NB4 (cell line): ENCODE measurements around the gene SPOCK2.

ENCODE experiments used
- DNase-seq: peaks from one replicate; pipeline ENCODE4 v3.0.0; 2010; ENCODE audit warnings: low read depth
- H3K4me3 ChIP-seq: one replicate; pipeline ENCODE4 v1.5.1; 2011; ENCODE audit warnings: mild to moderate bottlenecking, low read depth, low read length, moderate library complexity
- MYC ChIP-seq: IDR thresholded peaks from 2 replicates; pipeline ENCODE4 v1.6.1; 2011; ENCODE audit warnings: low read depth, low read length
- POLR2A ChIP-seq: IDR thresholded peaks from 2 replicates; pipeline ENCODE4 v1.6.1; 2011; ENCODE audit warnings: mild to moderate bottlenecking; ENCODE audit not compliant: insufficient read length; ENCODE audit errors: extremely low read depth
- TF ChIP-seq, protein P1 (sequence below): IDR thresholded peaks from 2 replicates; pipeline ENCODE4 v1.6.1; 2011; ENCODE audit warnings: low read depth, low read length
- TF ChIP-seq, protein P2 (sequence below): IDR thresholded peaks from one replicate; pipeline ENCODE4 v1.5.1; 2012; ENCODE audit warnings: low read depth, low read length

The SPOCK2 gene

DNA sequence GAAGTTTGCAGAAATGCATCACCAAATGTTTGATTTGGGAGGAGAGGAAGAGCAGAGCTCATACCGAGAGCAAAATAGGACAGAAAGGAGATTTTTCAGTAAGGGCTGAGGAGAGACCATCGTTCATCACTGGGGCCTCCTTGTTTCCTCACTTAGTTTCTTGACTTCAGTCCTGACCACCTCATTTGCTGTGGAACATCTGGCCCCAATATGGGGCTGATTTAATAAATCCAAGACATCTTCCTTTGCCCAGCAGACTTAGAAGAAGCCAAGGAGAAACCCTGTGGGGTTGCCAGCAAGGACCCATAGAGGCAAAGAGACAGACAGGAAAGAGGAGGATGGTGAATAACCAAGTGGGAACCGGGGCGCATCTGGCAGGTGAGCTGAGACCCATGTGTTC lies 63.8 kb downstream of the SPOCK2 start:
- H3K4me3 ChIP-seq = no peak overlapping the region
- DNase-seq = no peak
- TF ChIP-seq, protein P1, sequence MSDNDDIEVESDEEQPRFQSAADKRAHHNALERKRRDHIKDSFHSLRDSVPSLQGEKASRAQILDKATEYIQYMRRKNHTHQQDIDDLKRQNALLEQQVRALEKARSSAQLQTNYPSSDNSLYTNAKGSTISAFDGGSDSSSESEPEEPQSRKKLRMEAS = no peak
- no peak for TF ChIP-seq MYC
- TF ChIP-seq, protein P2, sequence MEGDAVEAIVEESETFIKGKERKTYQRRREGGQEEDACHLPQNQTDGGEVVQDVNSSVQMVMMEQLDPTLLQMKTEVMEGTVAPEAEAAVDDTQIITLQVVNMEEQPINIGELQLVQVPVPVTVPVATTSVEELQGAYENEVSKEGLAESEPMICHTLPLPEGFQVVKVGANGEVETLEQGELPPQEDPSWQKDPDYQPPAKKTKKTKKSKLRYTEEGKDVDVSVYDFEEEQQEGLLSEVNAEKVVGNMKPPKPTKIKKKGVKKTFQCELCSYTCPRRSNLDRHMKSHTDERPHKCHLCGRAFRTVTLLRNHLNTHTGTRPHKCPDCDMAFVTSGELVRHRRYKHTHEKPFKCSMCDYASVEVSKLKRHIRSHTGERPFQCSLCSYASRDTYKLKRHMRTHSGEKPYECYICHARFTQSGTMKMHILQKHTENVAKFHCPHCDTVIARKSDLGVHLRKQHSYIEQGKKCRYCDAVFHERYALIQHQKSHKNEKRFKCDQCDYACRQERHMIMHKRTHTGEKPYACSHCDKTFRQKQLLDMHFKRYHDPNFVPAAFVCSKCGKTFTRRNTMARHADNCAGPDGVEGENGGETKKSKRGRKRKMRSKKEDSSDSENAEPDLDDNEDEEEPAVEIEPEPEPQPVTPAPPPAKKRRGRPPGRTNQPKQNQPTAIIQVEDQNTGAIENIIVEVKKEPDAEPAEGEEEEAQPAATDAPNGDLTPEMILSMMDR = no peak
- no peak for TF ChIP-seq POLR2A

DNA sequence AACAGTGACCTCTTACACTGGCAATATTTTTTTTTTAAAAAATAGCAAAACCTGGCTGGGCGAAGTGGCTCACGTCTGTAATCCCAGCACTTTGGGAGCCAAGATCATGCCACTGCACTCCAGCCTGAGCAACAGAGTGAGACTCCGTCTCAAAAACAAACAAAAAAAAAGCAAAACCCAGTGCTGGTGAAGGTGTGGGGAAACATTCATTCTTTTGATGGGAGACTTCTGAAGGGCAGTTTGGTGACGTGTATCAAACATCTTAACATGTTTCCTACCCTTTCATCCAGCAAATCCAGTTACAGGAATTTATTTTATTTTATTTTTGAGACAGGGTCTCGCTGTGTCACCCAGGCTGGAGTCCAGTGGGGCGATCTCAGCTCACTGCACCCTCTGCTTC lies 66.1 kb downstream of the SPOCK2 start:
- no peak for DNase-seq
- TF ChIP-seq, protein P1 = no peak
- no peak for TF ChIP-seq MYC
- TF ChIP-seq, protein P2 = no peak
- TF ChIP-seq POLR2A = no peak
- H3K4me3 ChIP-seq = no peak overlapping the region

DNA sequence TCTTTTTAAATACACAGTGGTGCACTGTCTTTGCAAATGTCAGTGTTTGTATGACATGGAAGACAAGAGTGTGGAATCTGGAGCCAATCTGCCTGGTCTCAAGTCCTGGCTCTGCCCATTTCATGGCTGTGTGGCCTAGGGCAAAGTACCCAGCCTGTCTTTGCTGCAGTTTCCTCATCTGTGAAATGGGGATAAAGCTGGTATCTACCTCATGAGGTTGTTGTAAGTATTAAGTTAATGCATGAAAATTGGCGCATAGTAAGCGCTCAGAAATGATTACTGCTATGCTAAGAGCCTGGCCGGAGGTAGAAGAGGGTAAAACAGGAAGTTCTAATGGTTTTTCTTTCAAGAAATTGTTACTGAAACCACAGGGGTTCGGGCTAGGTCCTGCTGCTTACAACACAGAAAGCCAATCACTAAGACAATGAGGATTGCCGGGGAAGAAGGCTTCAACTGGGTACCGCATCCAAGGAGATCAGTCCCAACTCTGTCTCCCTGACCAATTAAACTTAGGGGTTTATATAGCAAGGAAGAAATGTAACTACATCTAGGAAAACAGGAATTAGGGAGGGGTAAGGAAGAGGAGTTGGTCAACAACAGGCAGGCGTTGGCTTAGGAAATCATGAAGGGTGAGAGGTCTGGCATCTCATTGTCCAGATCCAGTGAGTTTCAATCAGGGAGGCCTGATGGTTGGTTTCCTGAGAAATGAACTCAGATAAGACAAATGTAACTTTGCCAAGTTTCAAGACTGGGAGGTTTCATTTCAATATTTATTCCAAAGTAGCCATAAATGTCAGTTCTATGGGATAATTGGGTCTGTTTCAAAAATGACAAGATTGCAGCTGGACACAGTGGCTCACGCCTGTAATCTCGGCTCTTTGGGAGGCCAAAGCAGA lies 67.2 kb downstream of the SPOCK2 start:
- TF ChIP-seq, protein P2 = no peak
- TF ChIP-seq POLR2A (no peak), MYC (no peak)
- TF ChIP-seq, protein P1 = no peak
- H3K4me3 ChIP-seq = no peak overlapping the region
- DNase-seq = peak; percentile 69

DNA sequence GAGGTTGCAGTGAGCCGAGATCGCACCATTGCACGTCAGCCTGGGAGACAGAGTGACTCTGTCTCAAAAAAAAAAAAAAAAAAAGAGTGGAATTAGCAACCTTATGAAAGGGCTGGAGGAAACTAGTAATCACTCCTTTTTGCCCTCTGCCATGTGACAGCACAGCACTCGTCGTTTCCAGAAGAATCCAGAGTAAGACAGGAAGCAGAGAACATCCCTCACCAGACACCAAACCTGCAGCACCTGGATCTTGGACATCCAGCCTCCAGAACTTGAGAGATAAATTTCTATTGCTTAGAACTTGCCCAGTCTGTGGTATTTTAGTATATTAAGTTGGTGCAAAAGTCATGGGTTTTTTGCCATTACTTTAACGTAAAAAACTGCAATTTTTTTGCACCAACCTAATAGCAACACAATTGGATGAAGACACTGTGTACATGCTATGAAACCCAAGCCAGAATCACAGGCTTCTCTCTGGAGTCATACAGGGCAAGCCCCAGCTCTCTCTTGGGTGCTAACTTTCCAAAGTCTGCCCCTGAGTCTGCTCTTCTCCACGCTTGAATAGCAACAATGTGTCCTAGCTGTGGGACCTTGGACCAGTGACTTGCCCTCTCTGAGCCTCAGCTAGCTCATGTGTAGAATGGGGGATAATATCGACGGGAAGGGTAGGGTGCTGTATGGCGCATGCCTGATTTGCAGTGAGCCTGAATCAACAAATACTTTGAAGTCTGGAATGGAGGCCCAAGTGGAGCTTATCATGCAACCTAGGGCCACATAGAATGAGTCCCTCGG lies 69.1 kb downstream of the SPOCK2 start:
- no peak overlapping the region for H3K4me3 ChIP-seq
- no peak for DNase-seq
- TF ChIP-seq, protein P2 = no peak
- no peak for TF ChIP-seq MYC
- no peak for TF ChIP-seq POLR2A
- TF ChIP-seq, protein P1 = no peak

DNA sequence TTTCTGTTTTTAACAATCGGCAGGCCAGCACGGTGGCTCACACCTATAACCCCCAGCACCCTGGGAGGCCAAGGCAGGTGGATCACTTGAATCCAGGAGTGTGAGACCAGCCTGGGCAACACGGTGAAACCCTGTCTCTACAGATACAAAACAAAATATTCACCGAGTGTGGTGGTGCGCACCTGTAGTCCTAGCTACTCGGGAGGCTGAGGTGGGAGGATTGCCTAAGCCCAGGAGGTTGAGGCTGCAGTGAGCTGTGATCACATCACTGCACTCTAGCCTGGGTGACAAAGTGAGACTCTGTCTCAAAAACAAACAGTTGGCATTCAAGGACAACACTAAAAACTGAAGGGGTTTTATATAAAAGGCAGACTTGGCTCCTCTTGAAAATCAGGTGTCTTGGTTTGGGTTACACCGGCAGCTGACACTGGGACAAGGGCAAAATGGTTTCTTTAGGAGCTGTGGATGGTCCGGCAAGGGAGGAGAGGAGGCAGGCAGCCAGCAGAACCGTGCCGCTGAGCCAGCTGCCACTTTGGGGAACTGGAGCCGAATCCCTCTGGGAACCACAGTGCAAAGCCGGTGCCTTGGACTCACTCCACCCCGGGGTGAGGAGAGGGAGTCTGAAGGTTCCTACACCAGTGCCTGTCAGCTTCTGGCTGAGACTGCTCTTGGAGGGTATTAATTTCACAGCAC lies 71.6 kb downstream of the SPOCK2 start:
- TF ChIP-seq, protein P1 = no peak
- TF ChIP-seq, protein P2 = no peak
- no peak for TF ChIP-seq POLR2A
- TF ChIP-seq MYC = no peak
- H3K4me3 ChIP-seq = no peak overlapping the region
- no peak for DNase-seq
